HG03135 (cell line): Measurements from ENCODE around the gene SYT1.

Source experiments
- ATAC-seq: cut with Tn5 transposase; IDR thresholded peaks from one replicate; pipeline ENCODE4 v1.9.1; 2021; ENCODE audit warnings: mild to moderate bottlenecking, moderate library complexity; ENCODE audit not compliant: unreplicated experiment

Gene SYT1

GRCh38 chr12:79274501-79275064, 410.0 kb downstream of the SYT1 start:
- ATAC-seq = no peak

- ATAC-seq = no peak
Observed at GRCh38 chr12:79275631-79276030, 411.1 kb downstream of the SYT1 start.

- no peak for ATAC-seq
Observed at GRCh38 chr12:79283364-79283763, 418.8 kb downstream of the SYT1 start.

- ATAC-seq = no peak
Observed at GRCh38 chr12:79288911-79289310, 424.3 kb downstream of the SYT1 start.

GRCh38 chr12:79291711-79292110, 427.1 kb downstream of the SYT1 start:
- ATAC-seq = no peak

- ATAC-seq = no peak
Observed at GRCh38 chr12:79294590-79294989, 430.0 kb downstream of the SYT1 start.

GRCh38 chr12:79295572-79295971, 431.0 kb downstream of the SYT1 start:
- ATAC-seq = no peak

GRCh38 chr12:79296133-79296532, 431.6 kb downstream of the SYT1 start:
- ATAC-seq = no peak

GRCh38 chr12:79296871-79297270, 432.3 kb downstream of the SYT1 start:
- no peak for ATAC-seq

GRCh38 chr12:79298506-79298905, 433.9 kb downstream of the SYT1 start:
- ATAC-seq = no peak

GRCh38 chr12:79299447-79300198, 435.0 kb downstream of the SYT1 start:
- ATAC-seq = no peak

GRCh38 chr12:79300199-79300568, 435.6 kb downstream of the SYT1 start:
- no peak for ATAC-seq

- no peak for ATAC-seq
Observed at GRCh38 chr12:79301181-79301580, 436.6 kb downstream of the SYT1 start.

- no peak for ATAC-seq
Observed at GRCh38 chr12:79302162-79302814, 437.7 kb downstream of the SYT1 start.

GRCh38 chr12:79307340-79307739, 442.8 kb downstream of the SYT1 start:
- no peak for ATAC-seq

- ATAC-seq = no peak
Observed at GRCh38 chr12:79309039-79309438, 444.5 kb downstream of the SYT1 start.

- ATAC-seq = no peak
Observed at GRCh38 chr12:79317179-79317847, 452.7 kb downstream of the SYT1 start.

GRCh38 chr12:79322905-79323304, 458.3 kb downstream of the SYT1 start:
- ATAC-seq = no peak

- no peak for ATAC-seq
Observed at GRCh38 chr12:79324571-79324970, 460.0 kb downstream of the SYT1 start.

GRCh38 chr12:79326222-79326621, 461.6 kb downstream of the SYT1 start:
- no peak for ATAC-seq

- ATAC-seq = no peak
Observed at GRCh38 chr12:79326663-79327062, 462.1 kb downstream of the SYT1 start.

- no peak for ATAC-seq
Observed at GRCh38 chr12:79327465-79327864, 462.9 kb downstream of the SYT1 start.
